AG08396 (cell line): ENCODE data around the gene EBF3.

ENCODE experiments used
- DNase-seq: peaks from one replicate; pipeline ENCODE4 v3.0.0; 2012; ENCODE audit warnings: low spot score, mixed read lengths

The EBF3 gene

DNA sequence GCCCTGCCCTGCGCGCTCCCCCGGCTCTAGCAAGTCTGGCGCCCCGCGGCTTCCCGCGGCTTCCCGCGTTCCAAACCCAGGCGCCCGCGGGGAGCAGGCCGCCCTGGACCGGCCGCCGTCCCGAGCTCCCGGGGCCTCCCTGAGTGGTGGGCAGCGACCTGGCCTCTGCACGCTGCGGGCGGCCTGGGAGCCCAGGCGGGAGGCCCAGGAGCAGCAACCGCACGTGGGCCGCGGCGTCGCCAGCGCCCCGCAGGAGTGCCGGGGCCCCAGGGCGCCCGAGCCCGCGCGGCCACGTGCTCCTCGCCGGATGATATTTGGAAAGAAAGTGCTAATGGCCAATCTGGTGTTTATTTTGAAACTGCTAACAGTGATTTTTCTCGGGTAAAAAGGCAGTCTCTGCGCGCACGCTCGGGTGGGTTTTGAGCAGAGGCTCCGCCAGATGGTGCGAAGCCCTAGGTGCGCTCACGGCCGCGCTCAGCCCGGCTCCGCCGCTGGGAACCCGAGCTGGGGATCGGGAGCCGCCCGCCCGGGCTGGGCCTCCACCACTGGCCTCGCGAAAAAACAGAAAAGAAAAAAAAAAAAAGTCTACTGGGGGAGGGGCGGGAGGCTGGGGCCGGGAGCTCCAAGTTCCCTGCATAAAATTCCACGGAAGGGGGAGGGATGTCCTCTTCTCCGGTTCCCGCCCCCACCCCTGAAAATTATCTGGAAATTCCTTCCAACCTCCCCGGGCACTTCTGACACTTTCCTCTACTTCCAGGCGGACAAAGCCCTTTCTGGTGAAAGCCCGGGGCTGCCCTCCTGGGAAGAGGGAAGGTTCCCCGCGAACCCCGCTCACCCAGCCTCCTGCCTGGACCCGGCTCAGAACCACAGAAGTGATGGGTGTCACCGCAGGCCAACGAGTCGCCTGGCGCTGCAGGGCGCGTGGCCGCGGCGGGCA is 4.3 kb downstream of the EBF3 start:
- DNase-seq: no peak

GRCh38 chr10:129958629-129959543 is 5.2 kb downstream of the EBF3 start:
- DNase-seq: no peak

GRCh38 chr10:129958148-129958628 is 5.9 kb downstream of the EBF3 start:
- DNase-seq: no peak

DNA sequence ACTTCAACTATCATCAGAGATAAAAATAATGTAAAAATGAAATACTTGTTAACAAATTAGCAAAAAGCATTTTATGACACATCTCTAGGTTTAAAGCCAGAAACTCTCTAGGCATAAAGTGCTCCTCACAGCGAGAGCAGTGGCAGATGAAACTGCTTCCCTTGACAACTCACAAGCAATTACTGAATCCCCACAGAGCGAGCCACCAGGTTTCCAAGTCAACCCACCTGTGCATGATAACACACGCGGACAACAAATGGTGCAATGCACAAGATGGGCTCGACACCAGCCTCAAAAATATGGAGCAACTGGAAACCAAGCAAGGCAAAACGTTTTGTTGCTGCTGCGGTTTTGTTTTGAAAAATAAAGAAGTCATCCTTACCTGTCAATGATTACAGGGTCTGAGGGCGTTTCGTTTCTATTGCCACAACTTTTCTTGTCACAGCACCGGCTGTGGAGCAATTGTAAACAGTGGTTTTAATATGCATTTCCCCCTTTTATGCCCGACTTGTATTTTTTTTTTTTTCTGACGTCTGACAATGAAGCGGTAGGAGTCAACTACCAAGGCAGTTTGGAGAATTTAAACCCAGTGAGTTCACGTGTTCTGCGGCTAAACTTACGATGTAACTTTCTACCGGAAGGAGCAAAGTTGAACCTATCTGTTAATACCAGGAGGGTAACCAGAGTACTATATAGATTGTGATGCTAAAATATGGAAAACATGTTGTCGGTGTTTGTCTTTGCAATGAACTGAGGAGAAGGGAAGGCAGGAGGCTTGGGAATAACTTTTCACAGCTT is 7.0 kb downstream of the EBF3 start:
- DNase-seq: no peak

- DNase-seq: no peak
These were observed 7.8 kb downstream of the EBF3 start for GRCh38 chr10:129956286-129956670.

GRCh38 chr10:129955601-129956285 is 8.3 kb downstream of the EBF3 start:
- no peak for DNase-seq

DNA sequence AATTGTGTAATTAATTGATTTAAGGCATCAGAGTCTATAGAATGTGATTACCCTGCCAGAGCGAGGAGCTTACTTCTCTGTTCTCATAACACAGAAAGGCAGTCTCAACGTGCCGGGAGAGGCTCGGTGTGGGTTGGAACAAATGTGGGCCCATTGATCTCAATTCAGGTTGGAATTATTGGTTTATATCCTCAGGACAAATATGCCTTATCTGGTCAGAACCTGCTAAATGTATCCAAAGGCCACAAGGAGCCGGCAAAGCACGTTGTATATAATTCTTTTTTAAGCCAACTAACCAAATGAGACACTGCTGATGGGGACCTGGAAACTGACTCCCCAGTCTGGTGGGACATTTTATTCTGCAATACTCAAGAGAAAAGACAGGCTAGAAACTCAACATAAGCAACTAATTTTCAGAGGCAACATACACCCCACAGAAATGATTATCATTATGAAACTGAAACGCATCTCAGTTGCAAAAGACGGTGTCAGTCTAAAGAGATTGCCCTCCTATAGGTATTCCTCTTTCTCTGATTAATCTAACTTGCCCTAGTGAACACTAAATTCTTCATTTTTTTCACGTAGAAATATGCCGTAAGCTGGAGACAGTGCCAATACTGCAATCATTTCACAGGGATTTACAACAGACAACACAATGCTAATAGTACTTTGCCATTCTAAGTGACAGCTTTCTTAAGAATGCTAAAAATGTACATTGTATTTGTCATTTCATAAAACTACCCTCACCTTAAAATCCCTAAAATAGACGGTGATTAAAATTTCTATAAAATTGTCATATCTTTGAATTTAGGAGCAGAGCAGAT is 9.4 kb downstream of the EBF3 start:
- DNase-seq: no peak

DNA sequence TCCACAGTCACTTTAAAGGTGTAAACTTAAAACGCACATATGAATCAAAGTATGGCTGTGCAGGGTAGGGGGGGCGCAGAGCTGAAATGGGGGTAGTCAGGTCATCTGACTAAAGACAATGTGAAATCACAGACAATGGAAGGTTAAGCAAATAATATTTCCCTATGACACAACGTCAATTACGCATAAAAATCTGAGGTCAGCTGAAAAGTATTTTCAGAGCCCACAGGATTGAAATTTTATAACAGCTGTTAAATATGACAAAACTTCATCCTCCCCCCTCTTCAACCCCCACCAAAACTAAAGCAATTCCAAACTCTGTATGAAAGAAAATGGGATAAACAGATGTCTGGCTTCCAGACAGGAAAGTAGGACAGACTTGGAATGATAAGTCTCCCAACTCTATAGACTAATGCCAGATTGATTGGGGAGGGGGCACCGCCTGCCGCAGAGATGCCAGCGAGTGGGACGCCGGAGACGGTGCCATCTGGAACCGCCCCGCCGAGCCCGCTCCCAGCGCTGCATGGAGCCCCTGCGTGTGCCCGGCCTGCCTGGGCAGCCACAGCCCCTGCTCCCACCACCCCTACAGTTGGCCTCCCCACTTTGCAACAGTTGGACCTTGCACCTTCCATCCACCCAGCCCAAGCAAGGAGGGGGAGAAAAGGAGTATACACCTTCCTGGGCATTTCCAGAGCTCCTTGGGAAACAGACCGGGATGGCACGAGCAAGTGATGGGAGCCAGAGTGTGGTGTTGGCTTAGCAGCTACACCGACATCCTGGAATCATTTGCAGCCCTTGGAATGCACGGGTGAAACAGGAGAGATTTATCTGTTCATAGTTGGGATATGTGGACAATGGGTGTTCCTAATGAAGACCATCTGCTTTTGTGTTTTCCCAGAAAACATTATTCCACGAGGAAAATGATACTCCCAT is 10.7 kb downstream of the EBF3 start:
- DNase-seq: no peak

DNA sequence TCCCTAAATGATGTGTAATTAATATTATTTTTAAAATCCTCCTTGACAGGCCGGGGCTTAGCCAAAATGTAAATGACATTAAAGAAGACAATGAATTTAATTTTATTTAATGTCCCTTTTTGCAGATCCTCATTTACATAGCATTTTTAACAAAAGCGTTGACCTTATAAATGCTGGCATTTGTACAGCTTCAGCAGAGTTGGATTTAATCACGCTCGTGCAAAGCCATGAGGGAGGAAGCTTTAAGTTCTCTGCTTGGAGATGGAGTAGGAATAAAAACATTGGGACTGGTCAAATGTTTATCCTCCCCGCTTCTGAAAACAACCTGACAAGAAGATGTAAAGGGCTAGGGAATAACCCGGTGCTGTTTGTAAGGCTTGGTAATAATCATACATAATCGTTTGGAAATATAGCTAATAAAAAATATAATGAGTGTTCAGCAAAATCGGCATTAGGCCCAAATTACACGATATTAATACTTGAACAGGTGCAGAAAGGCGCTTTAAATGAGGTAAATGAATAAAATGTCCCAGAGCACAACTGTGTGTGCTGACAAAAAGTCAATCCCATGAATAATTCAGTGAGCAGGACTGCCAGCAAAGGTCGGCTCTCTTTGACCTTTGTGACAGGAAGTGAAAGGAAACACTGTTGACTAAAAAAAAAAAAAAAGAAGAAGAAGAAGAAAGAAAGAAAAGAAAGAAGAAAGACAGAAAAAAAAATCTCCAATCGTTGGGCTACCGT is 11.5 kb downstream of the EBF3 start:
- DNase-seq: no peak

GRCh38 chr10:129951970-129952265 is 12.2 kb downstream of the EBF3 start:
- no peak for DNase-seq

GRCh38 chr10:129951101-129951969 is 12.7 kb downstream of the EBF3 start:
- no peak for DNase-seq

- no peak for DNase-seq
These were observed 13.4 kb downstream of the EBF3 start for GRCh38 chr10:129950676-129951075.

- DNase-seq: no peak
These were observed 14.2 kb downstream of the EBF3 start for GRCh38 chr10:129949891-129950291.

GRCh38 chr10:129949411-129949810 is 14.7 kb downstream of the EBF3 start:
- no peak for DNase-seq

DNA sequence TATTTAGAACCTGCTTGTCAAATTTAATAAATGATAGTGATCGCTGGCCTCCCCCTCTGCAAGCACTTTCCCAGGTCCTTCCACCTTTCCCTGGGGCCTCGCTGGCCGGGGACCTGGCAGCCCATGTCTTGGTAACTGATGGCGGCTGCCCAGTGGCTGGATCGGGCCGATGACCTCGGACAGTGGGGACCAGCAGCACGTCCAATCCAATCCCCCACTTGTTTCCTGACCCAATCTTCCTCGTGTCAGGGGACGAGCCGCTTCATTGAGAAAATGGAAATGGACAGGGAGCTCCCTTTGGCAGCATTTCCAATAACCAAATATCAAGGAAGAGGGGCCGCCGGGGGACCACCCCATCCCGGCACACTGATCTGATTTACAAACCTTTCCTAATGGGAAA is 17.2 kb downstream of the EBF3 start:
- no peak for DNase-seq

- no peak for DNase-seq
These were observed 17.9 kb downstream of the EBF3 start for GRCh38 chr10:129945941-129946760.

DNA sequence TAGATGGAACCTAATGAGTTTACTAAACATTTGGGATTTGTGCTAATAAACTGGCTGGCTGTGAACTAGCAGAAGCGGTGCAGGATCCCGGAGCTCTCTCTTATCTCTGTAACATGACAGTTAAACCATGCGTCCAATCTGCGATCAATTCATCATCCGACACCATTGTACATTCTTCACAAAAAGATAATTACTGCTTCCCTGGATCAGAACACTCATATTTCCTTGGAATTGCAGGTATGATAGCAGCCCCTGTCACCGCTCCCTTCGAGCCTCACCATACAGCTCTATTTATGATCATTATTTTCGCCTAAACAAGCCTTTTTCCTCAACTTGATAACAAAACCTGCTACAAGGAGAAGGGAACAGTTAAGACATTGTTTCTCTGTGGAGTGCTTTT is 18.5 kb downstream of the EBF3 start:
- DNase-seq: no peak
